Neuron (in vitro differentiated cells): ENCODE measurements around the gene C22orf39.

Experiments used
- H2AFZ ChIP-seq: one replicate; pipeline ENCODE4 v1.6.1; 2013; ENCODE audit warnings: low read depth, mild to moderate bottlenecking, inconsistent platforms, low read length, moderate library complexity
- H3K27me3 ChIP-seq: one replicate; pipeline ENCODE4 v1.6.1; 2013; ENCODE audit warnings: low read length; ENCODE audit not compliant: insufficient read depth
- H3K36me3 ChIP-seq: one replicate; pipeline ENCODE4 v1.6.1; 2013; ENCODE audit warnings: low read length; ENCODE audit not compliant: insufficient read depth
- H3K4me1 ChIP-seq: one replicate; pipeline ENCODE4 v1.6.1; 2013; ENCODE audit warnings: low read length; ENCODE audit not compliant: insufficient read depth
- H3K4me3 ChIP-seq: 2 replicates; pipeline ENCODE4 v1.5.1; 2013; ENCODE audit warnings: mild to moderate bottlenecking, low read length, moderate library complexity
- H3K9me3 ChIP-seq: one replicate; pipeline ENCODE4 v1.6.1; 2013; ENCODE audit warnings: low read length

C22orf39 gene

GRCh38 chr22:19405133-19405532 lies 42.4 kb downstream of the C22orf39 start:
- H3K4me1 ChIP-seq: no peaks in the 10 kb centered on the region
- peaks cover 77% of the 10 kb centered on the region for H3K36me3 ChIP-seq
- no peaks in the 10 kb centered on the region for H3K27me3 ChIP-seq
- H3K9me3 ChIP-seq: no peaks in the 10 kb centered on the region
- no peak overlapping the region for H2AFZ ChIP-seq
- no peak overlapping the region for H3K4me3 ChIP-seq

- Histone ChIP-seq H3K36me3 (peaks cover 72% of the 10 kb centered on the region), H3K4me1 (no peaks in the 10 kb centered on the region), H3K9me3 (no peaks in the 10 kb centered on the region), H3K4me3 (no peak overlapping the region), H3K27me3 (no peaks in the 10 kb centered on the region), H2AFZ (no peak overlapping the region)
Measured at GRCh38 chr22:19404676-19405075, 42.8 kb downstream of the C22orf39 start.

GRCh38 chr22:19402642-19403191 lies 44.8 kb downstream of the C22orf39 start:
- H3K9me3 ChIP-seq: no peaks in the 10 kb centered on the region
- H2AFZ ChIP-seq: no peak overlapping the region
- H3K4me3 ChIP-seq: no peak overlapping the region
- H3K36me3 ChIP-seq: peaks cover 74% of the 10 kb centered on the region
- H3K4me1 ChIP-seq: no peaks in the 10 kb centered on the region
- no peaks in the 10 kb centered on the region for H3K27me3 ChIP-seq

- Histone ChIP-seq H3K4me1 (no peaks in the 10 kb centered on the region), H3K9me3 (no peaks in the 10 kb centered on the region), H2AFZ (no peak overlapping the region), H3K4me3 (no peak overlapping the region), H3K36me3 (peaks cover 74% of the 10 kb centered on the region), H3K27me3 (no peaks in the 10 kb centered on the region)
Measured at GRCh38 chr22:19401483-19401882, 46.0 kb downstream of the C22orf39 start.

- no peak overlapping the region for H3K4me3 ChIP-seq
- H3K36me3 ChIP-seq: peaks cover 70% of the 10 kb centered on the region
- H2AFZ ChIP-seq: no peak overlapping the region
- no peaks in the 10 kb centered on the region for H3K9me3 ChIP-seq
- H3K27me3 ChIP-seq: no peaks in the 10 kb centered on the region
- no peaks in the 10 kb centered on the region for H3K4me1 ChIP-seq
Measured at GRCh38 chr22:19400881-19401280, 46.6 kb downstream of the C22orf39 start.

- peaks cover 72% of the 10 kb centered on the region for H3K36me3 ChIP-seq
- no peaks in the 10 kb centered on the region for H3K4me1 ChIP-seq
- H3K9me3 ChIP-seq: no peaks in the 10 kb centered on the region
- no peaks in the 10 kb centered on the region for H3K27me3 ChIP-seq
- no peak overlapping the region for H3K4me3 ChIP-seq
- H2AFZ ChIP-seq: no peak overlapping the region
Measured at GRCh38 chr22:19398652-19399051, 48.9 kb downstream of the C22orf39 start.

GRCh38 chr22:19398206-19398605 lies 49.3 kb downstream of the C22orf39 start:
- no peaks in the 10 kb centered on the region for H3K9me3 ChIP-seq
- peaks cover 74% of the 10 kb centered on the region for H3K36me3 ChIP-seq
- H3K27me3 ChIP-seq: no peaks in the 10 kb centered on the region
- no peak overlapping the region for H2AFZ ChIP-seq
- H3K4me3 ChIP-seq: no peak overlapping the region
- no peaks in the 10 kb centered on the region for H3K4me1 ChIP-seq

- no peaks in the 10 kb centered on the region for H3K4me1 ChIP-seq
- peaks cover 76% of the 10 kb centered on the region for H3K36me3 ChIP-seq
- H2AFZ ChIP-seq: no peak overlapping the region
- H3K27me3 ChIP-seq: no peaks in the 10 kb centered on the region
- H3K4me3 ChIP-seq: no peak overlapping the region
- H3K9me3 ChIP-seq: no peaks in the 10 kb centered on the region
Measured at GRCh38 chr22:19397734-19398104, 49.8 kb downstream of the C22orf39 start.

- H2AFZ ChIP-seq: no peak overlapping the region
- H3K9me3 ChIP-seq: no peaks in the 10 kb centered on the region
- no peak overlapping the region for H3K4me3 ChIP-seq
- H3K4me1 ChIP-seq: no peaks in the 10 kb centered on the region
- H3K27me3 ChIP-seq: no peaks in the 10 kb centered on the region
- H3K36me3 ChIP-seq: peaks cover 78% of the 10 kb centered on the region
Measured at GRCh38 chr22:19396934-19397733, 50.4 kb downstream of the C22orf39 start.

GRCh38 chr22:19396561-19396933 lies 51.0 kb downstream of the C22orf39 start:
- no peak overlapping the region for H2AFZ ChIP-seq
- no peaks in the 10 kb centered on the region for H3K27me3 ChIP-seq
- H3K4me1 ChIP-seq: no peaks in the 10 kb centered on the region
- H3K9me3 ChIP-seq: no peaks in the 10 kb centered on the region
- peaks cover 78% of the 10 kb centered on the region for H3K36me3 ChIP-seq
- H3K4me3 ChIP-seq: no peak overlapping the region

GRCh38 chr22:19395276-19395675 lies 52.2 kb downstream of the C22orf39 start:
- H2AFZ ChIP-seq: no peak overlapping the region

GRCh38 chr22:19394274-19395050 lies 53.0 kb downstream of the C22orf39 start:
- H3K36me3 ChIP-seq: peaks cover 84% of the 10 kb centered on the region
- no peaks in the 10 kb centered on the region for H3K27me3 ChIP-seq
- H3K4me3 ChIP-seq: no peak overlapping the region
- no peak overlapping the region for H2AFZ ChIP-seq
- no peaks in the 10 kb centered on the region for H3K4me1 ChIP-seq
- H3K9me3 ChIP-seq: no peaks in the 10 kb centered on the region

More at GRCh38 chr22:19395276-19395675, 52.2 kb downstream of the C22orf39 start:
- Histone ChIP-seq H3K9me3 (no peaks in the 10 kb centered on the region), H3K27me3 (no peaks in the 10 kb centered on the region), H3K4me3 (no peak overlapping the region), H3K36me3 (peaks cover 78% of the 10 kb centered on the region), H3K4me1 (no peaks in the 10 kb centered on the region)

GRCh38 chr22:19393704-19394103 lies 53.8 kb downstream of the C22orf39 start:
- peaks cover 85% of the 10 kb centered on the region for H3K36me3 ChIP-seq
- H3K27me3 ChIP-seq: no peaks in the 10 kb centered on the region
- H3K9me3 ChIP-seq: no peaks in the 10 kb centered on the region
- H2AFZ ChIP-seq: no peak overlapping the region
- H3K4me1 ChIP-seq: no peaks in the 10 kb centered on the region
- H3K4me3 ChIP-seq: no peak overlapping the region
